ENCODE results near the gene MORN1.

GRCh38 chr1:2308844-2309243, 82.5 kb downstream of the MORN1 start:
- TF ChIP-seq CTCF (IDR thresholded peaks at IDR 0.05) = no peak
- TF ChIP-seq POLR2A (IDR thresholded peaks at IDR 0.05) = no peak
- TF ChIP-seq POLR2AphosphoS5 (IDR thresholded peaks at IDR 0.05) = no peak
